Tibial artery (tissue), 4 donors: ENCODE measurements around the gene SLC43A1.
"Not testable (repeated sequence)": the region's sequence is repeated elsewhere in the genome, so short reads cannot be mapped to it uniquely, and the experiment has no call there.

Experiments used
- DNase-seq, 2 donors: peaks; one replicate each; pipeline ENCODE4 v3.0.0-alpha.2; 2019
- H3K27ac ChIP-seq, 2 donors: fragments of 200-600 bp; sonication (generic) in 1 of 2; 1 replicate in 1 of 2; 2 replicates in 1 of 2; pipeline ENCODE4 v1.5.1; 2018 to 2019; ENCODE audit warnings: mild to moderate bottlenecking in 1 of 2
- H3K27me3 ChIP-seq, 2 donors: fragments of 200-600 bp; sonication (generic) in 1 of 2; one replicate each; pipeline versions ENCODE4 v1.5.1 to v1.6.0; 2016 to 2019
- H3K36me3 ChIP-seq, 3 donors: fragments of 200-600 bp; sonication (generic) in 2 of 3; one replicate each; pipeline ENCODE4 v1.5.1; 2016 to 2019; ENCODE audit warnings: mild to moderate bottlenecking in 2 of 3
- H3K4me1 ChIP-seq, 4 donors: fragments of 200-600 bp; sonication (generic) in 2 of 4; 1 replicate in 3 of 4; 2 replicates in 1 of 4; pipeline ENCODE4 v1.5.1; 2016 to 2019
- H3K4me3 ChIP-seq, 2 donors: fragments of 200-600 bp; sonication (generic) in 1 of 2; 1 replicate in 1 of 2; 2 replicates in 1 of 2; pipeline ENCODE4 v1.5.1; 2018 to 2019; ENCODE audit warnings: mild to moderate bottlenecking in 2 of 2
- H3K9me3 ChIP-seq, 3 donors: fragments of 200-600 bp; sonication (generic) in 1 of 3; one replicate each; pipeline ENCODE4 v1.5.1; 2016 to 2019
- intact Hi-C: fragments of 100-400 bp; cut with DNase I; formaldehyde crosslinking; loops from one replicate; pipeline ENCODE4 v1.15.0; 2023; ENCODE audit warnings: low total_unique reads
- TF ChIP-seq, protein P1 (sequence below), 2 experiments: fragments of 200-600 bp in 1 of 2; fragments of 450-650 bp in 1 of 2; IDR thresholded peaks; one replicate each; pipeline ENCODE4 v1.5.1; 2017 to 2019; ENCODE audit warnings: antibody characterized with exemption in 2 of 2, mild to moderate bottlenecking in 1 of 2, moderate library complexity in 1 of 2

The SLC43A1 gene

DNA sequence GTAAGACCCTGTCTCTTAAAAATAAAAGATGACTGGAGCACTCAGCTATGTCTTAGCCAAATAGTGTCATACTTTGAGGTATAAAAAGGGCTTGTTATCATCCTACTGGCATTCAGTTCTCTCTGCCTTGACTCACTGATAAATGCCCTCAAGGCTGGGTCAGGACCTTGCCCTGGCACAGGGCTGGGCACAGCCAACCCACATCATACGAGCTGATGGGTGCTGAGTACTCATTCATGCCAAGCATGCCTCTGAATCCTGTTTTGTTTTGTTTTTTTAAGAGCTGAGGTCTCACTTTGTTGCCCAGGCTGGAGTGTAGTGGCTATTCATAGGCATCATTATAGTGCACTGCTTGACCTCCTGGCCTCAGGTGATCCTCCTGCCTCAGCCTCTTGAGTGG, 23.8 kb upstream of the SLC43A1 start:
- no peaks in the 10 kb centered on the region for H3K36me3 ChIP-seq
- no peak overlapping the region for H3K4me3 ChIP-seq
- peaks cover 0 to 5% of the 10 kb centered on the region in 2 donors for H3K27me3 ChIP-seq
- TF ChIP-seq, protein P1, sequence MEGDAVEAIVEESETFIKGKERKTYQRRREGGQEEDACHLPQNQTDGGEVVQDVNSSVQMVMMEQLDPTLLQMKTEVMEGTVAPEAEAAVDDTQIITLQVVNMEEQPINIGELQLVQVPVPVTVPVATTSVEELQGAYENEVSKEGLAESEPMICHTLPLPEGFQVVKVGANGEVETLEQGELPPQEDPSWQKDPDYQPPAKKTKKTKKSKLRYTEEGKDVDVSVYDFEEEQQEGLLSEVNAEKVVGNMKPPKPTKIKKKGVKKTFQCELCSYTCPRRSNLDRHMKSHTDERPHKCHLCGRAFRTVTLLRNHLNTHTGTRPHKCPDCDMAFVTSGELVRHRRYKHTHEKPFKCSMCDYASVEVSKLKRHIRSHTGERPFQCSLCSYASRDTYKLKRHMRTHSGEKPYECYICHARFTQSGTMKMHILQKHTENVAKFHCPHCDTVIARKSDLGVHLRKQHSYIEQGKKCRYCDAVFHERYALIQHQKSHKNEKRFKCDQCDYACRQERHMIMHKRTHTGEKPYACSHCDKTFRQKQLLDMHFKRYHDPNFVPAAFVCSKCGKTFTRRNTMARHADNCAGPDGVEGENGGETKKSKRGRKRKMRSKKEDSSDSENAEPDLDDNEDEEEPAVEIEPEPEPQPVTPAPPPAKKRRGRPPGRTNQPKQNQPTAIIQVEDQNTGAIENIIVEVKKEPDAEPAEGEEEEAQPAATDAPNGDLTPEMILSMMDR (IDR thresholded peaks at IDR 0.05) = no peak
- no peak for DNase-seq
- no peaks in the 10 kb centered on the region for H3K9me3 ChIP-seq
- intact Hi-C loops = no loop called here
- no peaks in the 10 kb centered on the region for H3K4me1 ChIP-seq
- no peak overlapping the region for H3K27ac ChIP-seq

DNA sequence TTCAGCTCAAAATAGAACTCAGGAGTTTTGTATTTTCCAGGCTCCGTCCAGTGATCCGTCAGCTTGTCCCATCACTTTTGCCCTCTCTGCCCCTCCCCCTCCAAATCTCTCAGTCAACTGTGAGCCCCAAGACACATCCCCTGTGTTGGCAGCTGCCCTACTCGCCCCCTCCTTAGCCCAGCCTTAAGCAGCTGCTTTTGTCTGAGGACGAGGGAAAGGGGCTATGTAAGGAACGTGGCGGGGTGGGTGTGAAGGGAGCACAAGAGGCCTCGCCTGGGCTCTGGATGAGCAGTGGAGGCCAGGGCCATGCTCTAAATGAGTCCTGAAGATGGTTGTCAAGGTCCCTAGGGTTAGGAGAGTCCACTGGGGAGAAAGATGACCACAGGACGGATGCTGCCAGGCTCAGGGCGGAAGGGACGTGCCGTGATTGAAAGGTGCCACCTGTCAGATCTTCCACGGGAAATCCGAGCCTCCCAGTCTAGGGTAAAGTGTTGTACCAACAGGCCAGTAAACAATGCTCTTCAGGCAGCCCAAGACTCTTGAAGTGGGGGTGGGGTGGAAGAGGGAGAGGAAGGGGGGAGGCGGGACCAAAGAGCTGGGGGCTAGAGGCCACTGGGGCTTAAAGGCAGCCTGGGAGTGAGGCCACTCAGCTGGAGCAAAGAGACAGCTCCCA, 21.6 kb upstream of the SLC43A1 start, which contains the start of gene SMTNL1:
TSS of gene SMTNL1 (plus strand) at position 649 of the 673 bp plus-strand sequence. CDS start 5,048 bp downstream, outside the sequence.
- H3K4me1 ChIP-seq = no peaks in the 10 kb centered on the region
- peaks cover 0 to 5% of the 10 kb centered on the region in 2 donors for H3K27me3 ChIP-seq
- H3K36me3 ChIP-seq = no peaks in the 10 kb centered on the region
- H3K27ac ChIP-seq = no peak within 1 kb of the TSS
- no peaks in the 10 kb centered on the region for H3K9me3 ChIP-seq
- TF ChIP-seq, protein P1 (IDR thresholded peaks at IDR 0.05) = no peak
- intact Hi-C loops = no loop called here
- DNase-seq = no peak
- no peak within 1 kb of the TSS for H3K4me3 ChIP-seq

DNA sequence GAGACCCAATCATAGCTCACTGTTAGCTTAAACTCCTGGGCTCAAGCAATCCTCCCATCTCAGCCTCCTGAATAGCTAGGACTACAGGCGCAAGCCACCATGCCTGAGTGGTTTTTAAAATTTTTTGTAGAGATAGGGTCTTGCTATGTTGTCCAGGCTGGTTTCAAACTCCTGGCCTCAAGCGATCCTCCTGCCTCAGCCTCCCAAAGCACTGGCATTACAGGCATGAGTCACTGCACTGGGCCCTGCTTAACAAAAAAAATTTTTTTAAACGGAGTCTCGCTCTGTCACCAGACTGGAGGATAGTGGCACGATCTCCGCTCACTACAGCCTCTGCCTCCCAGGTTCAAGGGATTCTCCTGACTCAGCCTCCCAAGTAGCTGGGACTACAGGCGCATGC, 18.9 kb upstream of the SLC43A1 start:
- H3K4me3 ChIP-seq, DNase-seq, H3K36me3 ChIP-seq, H3K27me3 ChIP-seq, intact Hi-C loops, H3K27ac ChIP-seq, H3K9me3 ChIP-seq: not testable (repeated sequence)
- H3K4me1 ChIP-seq = peaks cover 0 to 14% (median 10%) of the 10 kb centered on the region in 4 donors

DNA sequence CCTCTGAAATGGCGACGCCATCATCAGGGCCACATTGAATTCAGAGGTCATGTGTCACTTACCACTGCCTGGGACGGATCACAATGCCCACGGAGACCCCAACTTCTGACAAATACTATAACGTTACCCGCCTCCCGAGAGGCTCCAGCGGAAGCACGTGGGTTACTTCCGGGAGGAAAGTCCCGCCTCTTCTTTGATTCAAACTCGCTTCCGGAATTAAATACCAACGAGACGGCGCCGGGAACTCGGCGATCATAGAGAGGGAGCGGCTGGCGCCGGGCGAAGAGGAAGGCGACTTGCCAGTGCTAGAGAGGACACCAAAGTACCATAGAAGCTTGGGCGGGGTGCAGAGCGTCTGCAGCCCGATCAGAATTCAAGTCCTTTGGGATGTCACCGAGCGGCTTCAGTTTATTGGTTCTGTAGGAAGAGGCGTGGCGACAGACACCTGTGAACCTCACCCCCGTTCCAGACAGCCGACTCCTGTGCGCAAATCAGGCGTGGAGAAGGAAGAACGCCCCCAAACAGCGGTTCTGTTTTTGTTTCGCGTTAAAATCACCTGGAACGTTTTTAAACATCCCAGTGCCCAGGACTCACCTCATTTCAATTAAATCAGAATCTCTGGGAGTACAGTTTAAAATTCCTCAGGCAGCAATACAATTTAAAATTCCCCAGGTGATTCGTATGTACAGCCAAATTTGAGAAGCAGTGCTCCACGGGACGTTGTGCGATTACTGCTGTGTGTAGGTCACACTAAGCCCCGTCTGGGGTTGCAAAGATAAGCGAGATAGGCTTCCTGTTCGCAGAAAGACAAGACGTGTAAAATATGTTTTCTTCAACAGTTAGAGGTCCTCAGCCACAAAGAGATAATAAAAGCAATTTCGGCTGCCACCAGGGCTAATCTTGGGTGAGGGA, 15.3 kb upstream of the SLC43A1 start, which contains the start of gene TIMM10:
TSS of gene TIMM10 (minus strand) at position 159 of the 912 bp plus-strand sequence. CDS start 565 bp downstream, outside the sequence.
- Histone ChIP-seq H3K27me3 (no peaks in the 10 kb centered on the region), H3K4me1 (peaks cover 0 to 15% (median 11%) of the 10 kb centered on the region in 4 donors), H3K9me3 (no peaks in the 10 kb centered on the region), H3K36me3 (peaks cover 0 to 19% (median 0%) of the 10 kb centered on the region in 3 donors), H3K27ac (peak within 1 kb of the TSS; percentile 49 to 70), H3K4me3 (peak within 1 kb of the TSS; percentile 70)
- TF ChIP-seq, protein P1 (IDR thresholded peaks at IDR 0.05) = no peak
- intact Hi-C loops = no loop called here
- peak; percentile 96 to 97 for DNase-seq

DNA sequence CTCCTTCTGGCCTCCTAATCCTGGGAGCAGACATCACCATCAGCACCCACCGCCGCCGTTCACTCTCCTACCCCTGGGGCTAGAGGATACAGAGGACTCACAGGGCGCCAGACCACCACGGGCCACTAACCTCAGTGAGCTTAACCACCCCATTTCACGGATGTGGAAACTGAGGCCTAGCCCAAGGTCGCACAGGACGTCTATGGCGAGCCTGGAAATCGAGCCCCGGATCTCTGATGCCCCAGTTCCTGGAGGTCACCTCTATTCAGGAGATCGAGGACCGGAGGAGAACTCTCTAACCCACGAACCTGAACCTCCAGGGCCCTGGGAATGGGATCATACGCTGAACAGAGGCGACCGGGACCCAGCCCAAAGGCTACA, 14.7 kb upstream of the SLC43A1 start:
- intact Hi-C loops = no loop called here
- no peak for DNase-seq
- H3K36me3 ChIP-seq = peaks cover 0 to 19% (median 0%) of the 10 kb centered on the region in 3 donors
- TF ChIP-seq, protein P1 (IDR thresholded peaks at IDR 0.05) = no peak
- H3K4me1 ChIP-seq = peaks cover 0 to 15% (median 11%) of the 10 kb centered on the region in 4 donors
- H3K27me3 ChIP-seq = no peaks in the 10 kb centered on the region
- peak overlapping the region; percentile 70 for H3K4me3 ChIP-seq
- H3K9me3 ChIP-seq = no peaks in the 10 kb centered on the region
- peak overlapping the region; percentile 49 to 70 for H3K27ac ChIP-seq
